Vagina (tissue), 2 donors: ENCODE data around the gene RAB8A.
A peak's percentile ranks its signal among the peaks of the same experiment; 100 is the strongest.

Source experiments
- POLR2A ChIP-seq, 2 donors: fragments of 450-650 bp; IDR thresholded peaks; one replicate each; pipeline ENCODE4 v1.6.1; 2017; ENCODE audit warnings: antibody characterized with exemption in 2 of 2, mild to moderate bottlenecking in 2 of 2, moderate library complexity in 2 of 2
- POLR2AphosphoS5 ChIP-seq, 2 donors: sonication (generic); formaldehyde crosslinking; IDR thresholded peaks; one replicate each; pipeline ENCODE4 v1.9.0; 2017; ENCODE audit warnings: antibody characterized with exemption in 2 of 2, mild to moderate bottlenecking in 2 of 2, low read depth in 1 of 2; ENCODE audit not compliant: insufficient read depth in 1 of 2
- TF ChIP-seq, protein P1 (sequence below), 3 experiments: fragments of 450-650 bp in 2 of 3; fragments of 200-600 bp in 1 of 3; sonication (generic) in 1 of 3; IDR thresholded peaks; one replicate each; pipeline ENCODE4 v1.5.1; 2017 to 2019; ENCODE audit warnings: antibody characterized with exemption in 3 of 3, mild to moderate bottlenecking in 2 of 3, moderate library complexity in 2 of 3

DNA sequence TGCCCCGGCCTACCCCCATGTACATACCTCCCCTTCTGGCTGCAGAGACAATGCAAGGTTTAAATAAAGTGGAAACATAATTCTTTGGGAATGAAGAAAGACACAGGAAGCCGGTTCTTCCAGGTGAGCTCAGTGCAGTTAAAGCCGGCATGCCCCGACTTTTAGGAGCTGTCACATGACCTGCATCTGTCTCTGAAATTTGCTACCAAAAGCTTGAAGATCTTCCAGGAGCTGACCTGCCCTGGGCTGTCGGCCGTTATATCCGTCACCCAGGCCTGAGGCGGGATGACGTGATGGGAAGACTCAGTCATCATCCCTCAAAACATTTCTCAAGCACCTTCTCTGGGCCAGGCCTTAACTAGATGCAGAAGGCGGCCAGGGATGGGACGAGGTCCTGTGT is 10.3 kb downstream of the RAB8A start:
- TF ChIP-seq POLR2A (IDR thresholded peaks at IDR 0.05), result no peak
- TF ChIP-seq, protein P1, sequence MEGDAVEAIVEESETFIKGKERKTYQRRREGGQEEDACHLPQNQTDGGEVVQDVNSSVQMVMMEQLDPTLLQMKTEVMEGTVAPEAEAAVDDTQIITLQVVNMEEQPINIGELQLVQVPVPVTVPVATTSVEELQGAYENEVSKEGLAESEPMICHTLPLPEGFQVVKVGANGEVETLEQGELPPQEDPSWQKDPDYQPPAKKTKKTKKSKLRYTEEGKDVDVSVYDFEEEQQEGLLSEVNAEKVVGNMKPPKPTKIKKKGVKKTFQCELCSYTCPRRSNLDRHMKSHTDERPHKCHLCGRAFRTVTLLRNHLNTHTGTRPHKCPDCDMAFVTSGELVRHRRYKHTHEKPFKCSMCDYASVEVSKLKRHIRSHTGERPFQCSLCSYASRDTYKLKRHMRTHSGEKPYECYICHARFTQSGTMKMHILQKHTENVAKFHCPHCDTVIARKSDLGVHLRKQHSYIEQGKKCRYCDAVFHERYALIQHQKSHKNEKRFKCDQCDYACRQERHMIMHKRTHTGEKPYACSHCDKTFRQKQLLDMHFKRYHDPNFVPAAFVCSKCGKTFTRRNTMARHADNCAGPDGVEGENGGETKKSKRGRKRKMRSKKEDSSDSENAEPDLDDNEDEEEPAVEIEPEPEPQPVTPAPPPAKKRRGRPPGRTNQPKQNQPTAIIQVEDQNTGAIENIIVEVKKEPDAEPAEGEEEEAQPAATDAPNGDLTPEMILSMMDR (IDR thresholded peaks at IDR 0.05), result no peak
- peak in 1 of 2 donors; percentile 68 for TF ChIP-seq POLR2AphosphoS5 (IDR thresholded peaks at IDR 0.05; ENCODE audit: insufficient read depth in 1 of 2, low read depth in 1 of 2)
